Esophagus squamous epithelium (tissue), 5 donors: ENCODE results near the gene TLCD3A. TPM values are rescaled to one million over a fixed set of nuclear protein-coding genes. Genes with fewer than 3 reads are reported as not detected.
"Not testable (repeated sequence)": the region's sequence is repeated elsewhere in the genome, so short reads cannot be mapped to it uniquely, and the experiment has no call there.

Source experiments
- DNase-seq: peaks from one replicate; lab custom pipeline; 2025; lab: John Stamatoyannopoulos, UW
- H3K27ac ChIP-seq, 4 donors: fragments of 200-600 bp; sonication (generic); one replicate each; pipeline ENCODE4 v1.5.1; 2016 to 2019; ENCODE audit warnings: mild to moderate bottlenecking in 1 of 4
- H3K27me3 ChIP-seq, 4 donors: fragments of 200-600 bp; sonication (generic); 1 replicate in 3 of 4; 2 replicates in 1 of 4; pipeline versions ENCODE4 v1.5.1 to v1.6.0; 2017 to 2021; ENCODE audit warnings: antibody characterized with exemption in 1 of 4
- H3K36me3 ChIP-seq, 3 donors: fragments of 200-600 bp; sonication (generic); one replicate each; pipeline ENCODE4 v1.5.1; 2016 to 2019
- H3K4me1 ChIP-seq, 3 donors: fragments of 200-600 bp; sonication (generic); one replicate each; pipeline ENCODE4 v1.5.1; 2017 to 2019
- H3K4me3 ChIP-seq, 4 donors: fragments of 200-600 bp; sonication (generic); 1 replicate in 3 of 4; 2 replicates in 1 of 4; pipeline ENCODE4 v1.5.1; 2016 to 2019; ENCODE audit warnings: mild to moderate bottlenecking in 2 of 4, moderate library complexity in 1 of 4
- H3K9me3 ChIP-seq, 3 donors: fragments of 200-600 bp; sonication (generic); one replicate each; pipeline ENCODE4 v1.5.1; 2016 to 2019
- CTCF ChIP-seq, 6 experiments: fragments of 450-650 bp in 4 of 6; fragments of 200-600 bp in 2 of 6; sonication (generic) in 2 of 6; IDR thresholded peaks; one replicate each; pipeline ENCODE4 v1.5.1; 2016 to 2019; ENCODE audit warnings: antibody characterized with exemption in 6 of 6, mild to moderate bottlenecking in 4 of 6, moderate library complexity in 4 of 6
- POLR2A ChIP-seq, 4 donors: fragments of 450-650 bp; IDR thresholded peaks; one replicate each; pipeline ENCODE4 v1.6.1; 2017; ENCODE audit warnings: antibody characterized with exemption in 4 of 4, mild to moderate bottlenecking in 4 of 4, moderate library complexity in 3 of 4
- WGBS, 2 donors: methylation state at CpG; one replicate each; pipeline ENCODE4 v1.1.5; 2018; 5-methylcytosine and 5-hydroxymethylcytosine counted together
- intact Hi-C: fragments of 100-400 bp; cut with DNase I; formaldehyde crosslinking; loops from one replicate; pipeline ENCODE4 v1.15.0; 2022
- total RNA-seq, 4 donors: library from RNA; depleted of rRNA; stranded (reverse); fragments of >200 nt; gene quantifications; one replicate each; pipeline ENCODE4 v1.1.0, GENCODE V29; 2016
- donor health status: DM: yes; HTN: yes; CAD: no.

The TLCD3A gene
- total RNA-seq, 4 donors from 2014 or later = 12.7 to 31.9 (median 20.9) TPM

GRCh38 chr17:774313-774584 lies 41.9 kb downstream of the TLCD3A start:
- intact Hi-C loops = no loop called here
- Histone ChIP-seq H3K4me1 (no peaks in the 10 kb centered on the region), H3K9me3 (no peaks in the 10 kb centered on the region)

GRCh38 chr17:778096-778495 lies 45.7 kb downstream of the TLCD3A start:
- H3K4me1 ChIP-seq = peaks cover 11 to 19% (median 12%) of the 10 kb centered on the region in 3 donors
- H3K27ac ChIP-seq = no peak overlapping the region
- H3K27me3 ChIP-seq = no peaks in the 10 kb centered on the region
- DNase-seq = no peak
- no peak for TF ChIP-seq CTCF (IDR thresholded peaks at IDR 0.05)
- no peak for TF ChIP-seq POLR2A (IDR thresholded peaks at IDR 0.05)
- no peaks in the 10 kb centered on the region for H3K9me3 ChIP-seq
- intact Hi-C loops = no loop called here
- WGBS, 2 donors = 91 to 94% methylated on average over 11 of the region's 11 CpGs
- no peak overlapping the region for H3K4me3 ChIP-seq
- peaks cover 7 to 59% (median 35%) of the 10 kb centered on the region in 3 donors for H3K36me3 ChIP-seq

More at GRCh38 chr17:774313-774584, 41.9 kb downstream of the TLCD3A start:
- DNase-seq = no peak
- Histone ChIP-seq H3K27me3 (no peaks in the 10 kb centered on the region), H3K4me3 (no peak overlapping the region), H3K36me3 (peaks cover 20 to 96% (median 54%) of the 10 kb centered on the region in 3 donors), H3K27ac (no peak overlapping the region)
- TF ChIP-seq POLR2A (IDR thresholded peaks at IDR 0.05) = no peak
- no peak for TF ChIP-seq CTCF (IDR thresholded peaks at IDR 0.05)
- 81 to 95% methylated on average over 5 of the region's 5 CpGs for WGBS, 2 donors

GRCh38 chr17:781805-782731 lies 49.7 kb downstream of the TLCD3A start, which contains the start of the genes GLOD4 and MRM3:
TSS of gene GLOD4 (minus strand) at chr17:782280. CDS start at chr17:782255, 25 bp downstream.
TSS of gene MRM3 (plus strand) at chr17:782353. CDS start at chr17:782379, 26 bp downstream.
- Histone ChIP-seq H3K4me3 (peak within 1 kb of the TSS; percentile 63 to 94 (median 82)), H3K4me1 (peaks cover 20 to 42% (median 23%) of the 10 kb centered on the region in 3 donors), H3K36me3 (peaks cover 7 to 31% (median 9%) of the 10 kb centered on the region in 3 donors), H3K9me3 (no peaks in the 10 kb centered on the region), H3K27ac (peak within 1 kb of the TSS; percentile 88 to 97 (median 92)), H3K27me3 (no peaks in the 10 kb centered on the region)
- TF ChIP-seq CTCF (IDR thresholded peaks at IDR 0.05) (peak in 4 of 6 experiments; percentile 17 to 58 (median 47)), POLR2A (IDR thresholded peaks at IDR 0.05) (peak in 2 of 4 donors; percentile 74 to 85)
- peak; percentile 68 for DNase-seq
- intact Hi-C loops = no loop called here
- 0% methylated on average over 15 to 16 of the region's 87 CpGs for WGBS, 2 donors

GRCh38 chr17:784143-784542 lies 51.7 kb downstream of the TLCD3A start:
- H3K27me3 ChIP-seq = no peaks in the 10 kb centered on the region
- H3K27ac ChIP-seq = peak overlapping the region in 2 of 4 donors; percentile 49 to 97
- TF ChIP-seq CTCF (IDR thresholded peaks at IDR 0.05) (no peak), POLR2A (IDR thresholded peaks at IDR 0.05) (no peak)
- H3K4me3 ChIP-seq = no peak overlapping the region
- no peak for DNase-seq
- H3K36me3 ChIP-seq = peaks cover 0 to 33% (median 0%) of the 10 kb centered on the region in 3 donors
- intact Hi-C loops = no loop called here
- H3K4me1 ChIP-seq = peaks cover 27 to 59% (median 28%) of the 10 kb centered on the region in 3 donors
- H3K9me3 ChIP-seq = no peaks in the 10 kb centered on the region
- WGBS, 2 donors = 44 to 58% methylated on average over 3 of the region's 3 CpGs

GRCh38 chr17:785901-786300 lies 53.5 kb downstream of the TLCD3A start:
- peaks cover 26 to 68% (median 27%) of the 10 kb centered on the region in 3 donors for H3K4me1 ChIP-seq
- peaks cover 0 to 42% (median 0%) of the 10 kb centered on the region in 3 donors for H3K36me3 ChIP-seq
- H3K27me3 ChIP-seq, H3K4me3 ChIP-seq, H3K27ac ChIP-seq, intact Hi-C loops, DNase-seq, H3K9me3 ChIP-seq: not testable (repeated sequence)
- 93 to 96% methylated on average over 5 to 7 of the region's 7 CpGs for WGBS, 2 donors
